ENCODE results near the gene GATD1.

The GATD1 gene

DNA sequence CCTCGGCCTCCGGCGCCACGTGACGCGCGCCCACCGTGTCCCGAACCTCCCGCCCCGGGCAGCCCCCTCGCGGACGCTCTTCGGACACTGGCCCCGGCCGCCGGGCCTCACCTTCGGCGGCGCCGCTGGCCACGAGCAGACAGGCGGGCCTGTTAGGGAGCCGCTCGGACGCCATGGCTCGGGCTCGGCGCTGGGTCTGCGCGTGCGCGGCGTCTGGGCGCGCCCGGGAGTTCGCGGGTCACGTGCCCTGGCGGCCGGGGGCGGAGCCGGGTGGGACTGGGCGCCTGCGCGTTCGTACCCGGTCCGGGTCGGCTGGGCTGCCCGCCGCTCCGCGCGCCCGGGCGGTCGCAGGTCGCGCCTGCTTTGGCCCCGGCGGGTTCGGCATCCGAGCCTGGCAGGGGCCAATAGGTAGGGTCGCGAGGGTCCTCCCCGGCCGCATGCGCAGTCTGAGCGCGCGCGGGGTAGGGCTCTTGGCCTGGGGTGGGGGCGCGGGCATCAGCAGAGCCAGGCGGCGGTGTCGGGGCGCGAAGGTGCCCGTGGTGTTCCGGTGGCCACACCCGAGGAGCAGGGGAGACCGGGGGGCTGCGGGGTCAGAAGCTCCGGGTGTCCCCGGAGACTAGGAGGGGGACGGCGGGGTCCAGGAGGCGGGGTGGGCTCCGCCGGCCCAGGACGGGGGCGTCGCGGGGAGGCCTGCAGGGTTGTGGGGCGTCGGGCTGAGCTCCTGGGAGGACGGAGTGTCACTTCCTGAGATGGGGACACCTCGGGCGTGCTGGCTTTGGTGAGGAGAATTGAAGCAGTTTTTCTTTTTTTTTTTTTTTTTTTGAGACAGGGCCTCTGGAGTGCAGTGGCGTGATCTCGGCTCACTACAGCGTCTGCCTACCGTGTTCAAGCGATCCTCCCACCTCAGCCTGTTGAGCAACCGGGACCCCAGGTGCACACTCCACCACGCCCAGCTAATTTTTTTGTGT lies at the start of gene GATD1:
GATD1 (minus strand) TSS at position 200 of the 968 bp plus-strand sequence; CDS start at position 175, 25 bp downstream.
- peak; percentile 87 to 92 (median 90) for DNase-seq

DNA sequence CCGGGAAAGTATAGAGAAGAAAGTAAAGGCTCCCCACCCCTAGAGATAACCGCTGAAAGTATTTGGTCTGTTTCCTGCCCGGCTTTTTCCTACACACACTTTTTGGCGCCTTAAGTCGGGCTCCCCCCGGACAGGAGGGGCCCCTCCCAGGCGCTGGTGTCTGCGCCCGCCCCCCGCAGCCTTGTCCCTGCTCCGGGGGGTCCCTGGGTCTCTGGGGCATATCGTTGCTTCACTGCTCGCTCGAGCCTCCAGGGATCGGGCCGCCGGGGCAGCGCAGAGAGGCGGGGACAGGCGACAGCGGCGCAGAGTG lies 49.5 kb upstream of the GATD1 start:
- DNase-seq, result no peak

GRCh38 chr11:826227-826621 lies 48.9 kb upstream of the GATD1 start:
- DNase-seq, result no peak

- DNase-seq, result no peak
Measured at GRCh38 chr11:825366-826226, 48.3 kb upstream of the GATD1 start.

DNA sequence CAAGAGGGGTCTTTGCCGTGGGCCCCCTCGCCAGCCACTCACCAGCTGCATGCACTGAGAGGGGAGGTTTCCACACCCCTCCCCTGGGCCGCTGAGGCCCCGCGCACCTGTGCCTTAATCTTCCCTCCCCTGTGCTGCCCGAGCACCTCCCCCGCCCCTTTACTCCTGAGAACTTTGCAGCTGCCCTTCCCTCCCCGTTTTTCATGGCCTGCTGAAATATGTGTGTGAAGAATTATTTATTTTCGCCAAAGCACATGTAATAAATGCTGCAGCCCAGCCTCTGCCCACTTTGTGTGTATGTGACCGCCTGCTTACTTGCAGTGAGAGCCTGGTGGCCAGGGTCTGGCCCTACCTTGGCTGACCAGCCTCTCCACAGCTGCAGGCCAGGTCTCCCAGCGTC lies 47.7 kb upstream of the GATD1 start:
- no peak for DNase-seq

DNA sequence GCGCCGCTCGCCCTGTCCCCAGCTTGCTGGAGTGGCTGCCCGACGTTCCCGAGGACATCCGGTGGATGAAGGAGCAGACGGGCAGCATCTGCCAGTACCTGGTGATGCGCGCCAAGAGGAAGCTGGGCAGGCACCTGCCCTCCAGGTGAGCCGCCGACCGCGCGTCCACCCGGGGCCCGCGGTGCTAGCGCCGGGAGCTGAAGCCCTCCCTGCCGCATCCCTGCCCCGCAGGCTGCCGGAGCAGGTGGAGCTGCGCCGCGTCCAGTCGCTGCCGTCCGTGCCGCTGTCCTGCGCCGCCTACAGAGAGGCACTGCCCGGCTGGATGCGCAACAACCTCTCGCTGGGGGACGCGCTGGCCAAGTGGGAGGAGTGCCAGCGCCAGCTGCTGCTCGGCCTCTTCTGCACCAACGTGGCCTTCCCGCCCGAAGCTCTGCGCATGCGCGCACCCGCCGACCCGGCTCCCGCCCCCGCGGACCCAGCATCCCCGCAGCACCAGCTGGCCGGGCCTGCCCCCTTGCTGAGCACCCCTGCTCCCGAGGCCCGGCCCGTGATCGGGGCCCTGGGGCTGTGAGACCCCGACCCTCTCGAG lies 47.1 kb upstream of the GATD1 start:
- no peak for DNase-seq

DNA sequence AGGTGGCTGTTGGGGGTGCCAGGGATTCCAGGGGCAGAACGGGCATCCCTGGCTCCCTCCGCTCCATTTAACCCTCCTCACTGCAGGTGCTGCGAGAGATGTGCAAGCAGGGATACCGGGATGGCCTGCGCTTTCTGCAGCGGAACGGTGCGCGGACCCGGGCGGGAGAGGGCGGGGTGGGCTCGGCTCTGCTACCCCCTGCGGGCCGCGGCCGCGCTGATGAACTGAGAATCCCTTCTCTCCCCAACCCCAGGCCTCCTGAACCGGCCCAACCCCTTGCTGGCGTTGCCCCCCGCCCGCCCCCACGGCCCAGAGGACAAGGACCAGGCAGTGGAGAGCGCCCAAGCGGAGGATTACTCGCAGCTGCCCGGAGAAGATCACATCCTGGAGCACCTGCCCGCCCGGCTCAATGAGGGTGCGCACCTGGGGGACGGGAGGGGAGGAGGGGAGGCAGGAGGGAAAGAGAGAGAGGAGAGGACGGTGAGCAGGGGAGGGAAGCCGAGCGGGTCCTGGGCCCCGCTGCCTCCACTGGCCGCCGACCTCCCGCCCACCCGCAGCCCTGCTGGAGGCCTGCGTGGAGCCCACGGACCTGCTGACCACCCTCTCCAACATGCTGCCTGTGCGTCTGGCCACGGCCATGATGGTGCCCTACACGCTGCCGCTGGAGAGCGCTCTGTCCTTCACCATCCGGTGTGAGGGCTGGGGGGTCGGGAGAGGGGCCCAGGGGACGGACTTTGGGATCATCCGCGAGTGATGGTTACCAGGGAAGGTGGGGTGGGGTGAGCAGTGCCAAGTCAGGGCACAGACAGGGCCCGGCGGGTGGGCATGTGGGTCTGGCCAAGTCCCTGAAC lies 46.4 kb upstream of the GATD1 start:
- no peak for DNase-seq

DNA sequence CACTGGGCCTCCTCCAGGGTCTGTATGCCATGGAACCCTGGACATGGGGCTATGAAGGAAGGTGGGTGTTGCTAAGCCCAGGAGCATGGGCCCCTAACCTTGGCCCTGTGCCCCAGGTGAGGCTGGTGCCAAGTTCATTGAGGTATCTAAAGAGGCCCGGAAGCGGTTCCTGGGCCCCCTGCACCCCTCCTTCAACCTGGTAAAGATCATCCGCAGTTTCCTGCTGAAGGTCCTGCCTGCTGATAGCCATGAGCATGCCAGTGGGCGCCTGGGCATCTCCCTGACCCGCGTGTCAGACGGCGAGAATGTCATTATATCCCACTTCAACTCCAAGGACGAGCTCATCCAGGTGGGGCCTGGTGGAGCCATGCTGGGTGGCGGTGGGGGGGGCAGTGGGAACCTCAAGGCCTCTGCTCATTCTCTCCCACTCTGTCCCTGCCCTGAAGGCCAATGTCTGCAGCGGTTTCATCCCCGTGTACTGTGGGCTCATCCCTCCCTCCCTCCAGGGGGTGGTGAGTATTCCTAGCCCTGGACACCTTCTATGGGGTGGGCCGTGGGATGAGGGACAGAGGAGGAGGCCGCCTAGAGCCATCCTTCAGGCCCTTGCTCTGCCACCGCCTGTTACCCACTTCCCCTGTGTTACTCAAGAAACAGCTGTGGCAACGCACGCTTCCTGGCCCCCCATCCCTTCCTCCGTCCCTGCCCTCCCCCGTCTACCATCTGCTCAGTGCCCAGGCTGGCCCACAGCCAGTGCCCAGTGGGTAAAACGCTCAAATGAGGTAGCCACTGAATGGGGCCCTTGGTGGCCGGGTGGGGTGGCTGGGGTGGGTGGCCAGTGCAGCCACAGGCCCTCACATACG lies 44.5 kb upstream of the GATD1 start:
- DNase-seq, result no peak

DNA sequence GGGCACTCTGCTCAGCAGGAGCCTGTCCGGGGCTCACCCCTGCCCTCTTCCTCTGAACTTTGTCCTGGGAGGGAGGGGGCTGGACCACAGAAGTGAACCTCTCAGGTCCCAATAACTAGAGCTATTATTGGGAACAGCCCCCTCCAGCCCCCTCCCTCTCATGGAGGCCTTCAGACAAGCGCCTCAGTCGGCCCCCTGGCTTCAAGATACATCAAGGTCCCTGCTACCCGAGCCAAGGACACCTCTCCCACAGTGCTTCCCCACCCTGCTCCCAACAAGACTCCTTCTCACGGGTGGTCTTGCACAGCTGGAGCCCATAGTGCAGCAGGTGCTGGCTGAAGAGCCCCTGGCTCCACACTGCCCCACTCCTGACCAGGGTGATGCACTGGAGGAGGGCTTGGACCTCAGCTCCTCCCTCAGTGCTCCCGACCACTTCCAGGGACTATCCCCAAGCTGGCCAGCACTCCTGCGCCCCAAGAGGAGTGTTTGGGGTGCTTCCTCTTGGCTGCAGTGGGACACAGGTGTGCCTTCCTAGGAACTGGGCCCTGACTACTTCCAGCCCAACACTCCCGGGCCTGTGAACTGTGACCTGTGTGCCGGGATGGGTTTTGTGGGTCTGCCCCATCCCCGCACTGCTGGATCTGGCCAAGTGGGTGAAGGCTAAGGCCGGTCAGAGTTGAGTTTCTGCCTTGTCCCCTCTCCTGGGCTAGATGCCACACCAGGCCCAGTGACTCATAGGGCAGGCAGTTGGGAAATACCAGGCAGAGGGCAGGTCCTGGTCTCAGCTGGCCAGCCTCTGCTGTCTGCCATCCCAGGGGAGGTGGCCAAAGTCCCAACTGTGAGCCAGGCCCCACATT lies 43.6 kb upstream of the GATD1 start:
- DNase-seq, result no peak

GRCh38 chr11:819943-820649 lies 42.8 kb upstream of the GATD1 start:
- DNase-seq, result peak; percentile 84 to 96 (median 90)

DNA sequence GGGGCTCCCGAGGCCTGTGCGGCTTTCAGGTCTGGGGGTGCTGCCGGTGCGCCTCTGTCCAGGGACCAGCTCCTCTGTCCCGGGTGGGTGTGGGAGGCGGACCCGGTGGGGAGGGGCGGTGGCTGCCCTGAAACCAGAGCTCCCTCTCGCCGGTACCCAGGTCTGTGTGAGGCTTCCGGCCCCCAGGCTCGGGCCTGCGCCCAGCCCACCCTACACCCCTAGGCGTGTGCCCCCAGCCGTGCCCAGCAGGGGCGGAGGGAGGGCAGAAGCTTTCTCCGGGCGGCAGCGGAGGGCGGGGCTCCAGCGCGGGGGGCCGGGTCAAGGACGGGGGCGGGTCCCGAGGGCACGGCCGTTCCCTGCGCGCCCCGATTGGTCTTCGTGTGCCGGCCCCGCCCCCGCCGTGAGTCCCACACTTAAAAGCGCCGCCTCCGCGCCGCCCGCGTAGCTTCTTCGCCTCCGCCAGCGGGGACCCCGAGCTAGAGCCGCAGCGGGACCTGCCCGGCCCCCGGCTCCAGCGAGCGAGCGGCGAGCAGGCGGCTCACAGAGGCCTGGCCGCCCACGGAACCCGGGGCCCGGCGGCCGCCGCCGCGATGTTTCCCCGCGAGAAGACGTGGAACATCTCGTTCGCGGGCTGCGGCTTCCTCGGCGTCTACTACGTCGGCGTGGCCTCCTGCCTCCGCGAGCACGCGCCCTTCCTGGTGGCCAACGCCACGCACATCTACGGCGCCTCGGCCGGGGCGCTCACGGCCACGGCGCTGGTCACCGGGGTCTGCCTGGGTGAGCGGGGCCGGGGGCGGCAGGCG lies 42.0 kb upstream of the GATD1 start:
- DNase-seq, result peak; percentile 85 to 91 (median 88)

- DNase-seq, result no peak
Measured at GRCh38 chr11:818396-819128, 41.3 kb upstream of the GATD1 start, which contains the start of gene PNPLA2. PNPLA2 (plus strand) TSS chr11:818914; CDS start chr11:819719, 805 bp downstream.

GRCh38 chr11:816433-816779 lies 39.1 kb upstream of the GATD1 start:
- DNase-seq, result no peak

DNA sequence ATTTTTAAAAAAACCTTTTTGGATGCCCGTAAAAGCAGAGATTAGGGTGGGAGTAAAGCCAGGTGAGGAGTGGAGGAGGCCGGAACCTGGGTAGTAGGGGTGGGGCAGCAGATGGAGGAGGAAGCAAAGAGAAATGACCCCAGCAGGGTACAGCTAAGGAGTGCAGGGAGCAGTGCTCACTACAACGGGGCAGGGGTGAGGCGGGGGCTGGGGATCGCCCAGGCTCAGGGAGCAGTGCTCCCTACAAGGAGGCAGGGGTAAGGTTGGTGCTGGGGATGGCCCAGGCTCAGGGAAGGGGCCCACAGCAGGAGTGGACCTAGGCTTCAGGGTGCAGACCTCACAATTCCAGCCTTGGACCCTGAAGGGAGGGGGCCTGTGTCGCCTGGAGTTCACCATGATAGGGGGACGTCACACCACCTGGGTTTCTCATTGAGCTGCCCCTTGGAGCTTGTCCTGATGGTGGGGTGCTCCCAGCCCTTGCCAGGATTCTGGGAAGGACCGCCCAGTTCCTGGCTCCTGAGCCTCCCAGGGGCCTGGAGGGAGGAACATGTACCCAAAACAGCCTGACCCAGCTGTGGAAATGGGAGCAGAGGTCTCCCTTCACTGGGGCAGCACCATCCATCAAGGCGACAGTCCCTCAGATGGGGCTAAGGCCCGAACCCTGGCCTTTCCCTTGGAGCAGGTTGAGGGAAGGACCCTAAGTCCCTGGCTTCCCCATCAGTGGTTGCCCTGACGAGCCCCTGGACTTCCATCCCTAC lies 38.6 kb upstream of the GATD1 start:
- DNase-seq, result no peak

DNA sequence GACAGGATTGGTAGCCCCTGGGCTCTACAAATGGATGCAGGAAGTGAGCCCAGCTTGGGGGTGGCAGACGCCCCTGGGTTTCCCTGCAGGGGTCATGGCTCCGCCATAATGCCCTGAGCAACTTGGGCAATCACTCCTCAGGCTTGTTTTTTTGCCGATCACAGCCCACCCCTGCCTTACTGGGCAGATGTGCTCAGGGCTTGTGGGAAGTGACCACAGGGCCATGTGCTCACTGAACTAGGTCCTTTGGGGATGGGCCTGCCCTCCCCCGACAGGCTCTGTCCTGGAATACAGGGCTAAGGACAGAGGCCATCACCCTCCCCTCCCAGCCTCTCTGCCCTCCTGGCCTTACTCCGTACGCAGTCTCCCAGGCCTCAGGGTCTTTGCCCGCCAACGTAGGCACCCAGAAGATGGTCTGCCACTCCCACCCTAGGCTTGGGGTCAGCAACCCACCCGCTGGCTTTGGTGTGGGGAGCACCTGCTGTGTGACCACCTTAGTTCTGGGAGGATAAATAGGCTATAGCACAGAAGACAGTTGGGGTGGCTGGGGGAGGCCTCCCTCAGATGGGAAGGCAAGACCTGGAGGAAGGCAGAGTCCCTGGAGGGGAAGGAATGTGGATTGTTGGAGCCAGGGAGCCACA lies 36.3 kb upstream of the GATD1 start:
- no peak for DNase-seq

- DNase-seq, result no peak
Measured at GRCh38 chr11:813072-813455, 35.8 kb upstream of the GATD1 start.

DNA sequence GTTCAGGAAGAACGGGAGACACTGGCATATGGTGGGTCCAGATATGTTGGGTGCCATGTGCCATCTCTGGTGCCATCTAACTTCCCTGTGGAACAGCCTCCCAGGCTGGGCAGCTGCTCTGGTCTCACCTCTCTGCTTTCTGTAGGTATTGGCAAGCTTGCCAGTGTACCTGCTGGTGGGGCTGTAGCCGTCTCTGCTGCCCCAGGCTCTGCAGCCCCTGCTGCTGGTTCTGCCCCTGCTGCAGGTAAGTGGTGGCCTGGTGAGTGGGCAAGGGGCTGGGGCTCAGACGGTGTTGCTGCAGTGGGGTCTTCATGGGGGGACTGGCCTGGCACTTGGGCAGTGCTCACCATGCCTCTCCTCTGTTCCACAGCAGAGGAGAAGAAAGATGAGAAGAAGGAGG lies 35.1 kb upstream of the GATD1 start:
- no peak for DNase-seq
